IMR-90 (cell line): ENCODE measurements around the gene SBNO1. TPM values are rescaled to one million over a fixed set of nuclear protein-coding genes. Genes with fewer than 3 reads are reported as not detected.
"Not testable (repeated sequence)": the region's sequence is repeated elsewhere in the genome, so short reads cannot be mapped to it uniquely, and the experiment has no call there.

Source experiments
- ATAC-seq: fragments of 200-7000 bp; cut with Tn5 transposase; 2 replicates; pipeline ENCODE4 v1.9.1; 2020; ENCODE audit warnings: low read depth, mild to moderate bottlenecking, moderate library complexity
- BruUV-seq: library from RNA; stranded (reverse); fragments of 400-500 nt; replicated peaks from 2 replicates; lab custom pipeline; 2021; lab: Mats Ljungman, UMichigan
- CTCF ChIA-PET: fragments of 300-600 bp; formaldehyde crosslinking; extraction: SDS; loops from one replicate; lab custom pipeline; 2021; ENCODE audit warnings: antibody characterized with exemption; lab: Yijun Ruan, JAX
- POLR2A ChIA-PET: fragments of 300-600 bp; sonication (Branson Sonifier 250); formaldehyde crosslinking; loops from one replicate; lab custom pipeline; 2022; ENCODE audit warnings: antibody characterized with exemption; ENCODE audit not compliant: unreplicated experiment; lab: Charles Lee
- DNase-seq: peaks from one replicate; pipeline ENCODE4 v3.0.0; 2013
- H2AFZ ChIP-seq: replicated peaks from 2 replicates; pipeline ENCODE3; 2013; ENCODE audit warnings: low read length, mild to moderate bottlenecking; ENCODE audit not compliant: poor library complexity
- H2AK5ac ChIP-seq: 2 replicates; pipeline ENCODE4 v1.6.1; 2013; ENCODE audit warnings: low read depth, low read length, inconsistent platforms
- H2AK9ac ChIP-seq: replicated peaks from 2 replicates; pipeline ENCODE3; 2013; ENCODE audit warnings: mild to moderate bottlenecking, low read depth, low read length, moderate library complexity; ENCODE audit not compliant: poor library complexity
- H2BK120ac ChIP-seq: 2 replicates; pipeline ENCODE4 v1.6.1; 2013; ENCODE audit warnings: low read depth, low read length, inconsistent platforms
- H2BK15ac ChIP-seq: 3 replicates; pipeline ENCODE4 v1.6.1; 2013; ENCODE audit warnings: low read depth, low read length, inconsistent platforms
- H2BK20ac ChIP-seq: 2 replicates; pipeline ENCODE4 v1.6.1; 2013; ENCODE audit warnings: low read depth, mild to moderate bottlenecking, inconsistent platforms, low read length, moderate library complexity
- H2BK5ac ChIP-seq: 2 replicates; pipeline ENCODE4 v1.6.1; 2013; ENCODE audit warnings: mild to moderate bottlenecking, low read depth, low read length, inconsistent platforms; ENCODE audit not compliant: poor library complexity, severe bottlenecking
- H3K14ac ChIP-seq: replicated peaks from 2 replicates; pipeline ENCODE4 v1.6.1; 2013; ENCODE audit warnings: low read depth, low read length, inconsistent platforms
- H3K18ac ChIP-seq: 2 replicates; pipeline ENCODE4 v1.6.1; 2013; ENCODE audit warnings: low read depth, low read length, control low read depth
- H3K23ac ChIP-seq: 2 replicates; pipeline ENCODE4 v1.6.1; 2013; ENCODE audit warnings: low read depth, low read length, inconsistent platforms
- H3K27ac ChIP-seq: 2 replicates; pipeline ENCODE4 v1.5.1; 2013; ENCODE audit warnings: mild to moderate bottlenecking, control low read depth, low read length; ENCODE audit not compliant: insufficient read depth
- H3K27me3 ChIP-seq: 2 replicates; pipeline ENCODE4 v1.6.1; 2013; ENCODE audit warnings: low read length; ENCODE audit not compliant: control insufficient read depth, insufficient read depth
- H3K36me3 ChIP-seq: 2 replicates; pipeline ENCODE4 v1.6.1; 2013; ENCODE audit warnings: low read length, mixed read lengths; ENCODE audit not compliant: control insufficient read depth, insufficient read depth
- H3K4ac ChIP-seq: 2 replicates; pipeline ENCODE4 v1.6.1; 2013; ENCODE audit warnings: low read depth, low read length, inconsistent platforms
- H3K4me1 ChIP-seq: 2 replicates; pipeline ENCODE4 v1.6.1; 2013; ENCODE audit warnings: low read length, mixed read lengths; ENCODE audit not compliant: control insufficient read depth, insufficient read depth
- H3K4me2 ChIP-seq: 2 replicates; pipeline ENCODE4 v1.6.1; 2013; ENCODE audit warnings: low read depth, mild to moderate bottlenecking, control low read depth, low read length, moderate library complexity
- H3K4me3 ChIP-seq: 2 replicates; pipeline ENCODE4 v1.5.1; 2013; ENCODE audit warnings: low read depth, mild to moderate bottlenecking, control low read depth, low read length, moderate library complexity; ENCODE audit not compliant: insufficient read depth
- H3K56ac ChIP-seq: 2 replicates; pipeline ENCODE4 v1.6.1; 2013; ENCODE audit warnings: low read length, inconsistent platforms; ENCODE audit not compliant: insufficient read depth; ENCODE audit errors: extremely low read depth
- H3K79me1 ChIP-seq, 2 experiments: 2 replicates each; pipeline ENCODE4 v1.6.1; 2013; ENCODE audit warnings: low read length in 2 of 2, inconsistent platforms in 1 of 2, low read depth in 1 of 2
- H3K9ac ChIP-seq: 2 replicates; pipeline ENCODE4 v1.6.1; 2013; ENCODE audit warnings: low read depth, low read length, control low read depth
- H3K9me1 ChIP-seq: 2 replicates; pipeline ENCODE4 v1.6.1; 2013; ENCODE audit warnings: low read length, inconsistent platforms; ENCODE audit not compliant: insufficient read depth
- H3K9me3 ChIP-seq: 2 replicates; pipeline ENCODE4 v1.6.1; 2013; ENCODE audit warnings: low read length; ENCODE audit not compliant: control insufficient read depth, insufficient read depth
- H4K20me1 ChIP-seq: 2 replicates; pipeline ENCODE4 v1.6.1; 2013; ENCODE audit warnings: low read length, inconsistent platforms; ENCODE audit not compliant: insufficient read depth
- H4K5ac ChIP-seq: 2 replicates; pipeline ENCODE4 v1.6.1; 2013; ENCODE audit warnings: mild to moderate bottlenecking, low read depth, low read length, control low read depth
- H4K8ac ChIP-seq, 2 experiments: 2 replicates each; pipeline ENCODE4 v1.6.1; 2013; ENCODE audit warnings: low read depth in 2 of 2, low read length in 2 of 2, control low read depth in 1 of 2, inconsistent platforms in 1 of 2
- H4K91ac ChIP-seq: 2 replicates; pipeline ENCODE4 v1.6.1; 2013; ENCODE audit warnings: low read depth, low read length, inconsistent platforms; ENCODE audit not compliant: insufficient read depth
- SMC3 ChIP-seq: fragments of 150-350 bp; IDR thresholded peaks from 2 replicates; pipeline ENCODE4 v1.6.1; 2016; ENCODE audit warnings: low read depth, mild to moderate bottlenecking, antibody characterized with exemption, low read length, moderate library complexity
- WGBS, 2 experiments: methylation state at CpG; one replicate each; pipeline versions ENCODE4 v1.1.5 to v1.1.7; 2013; ENCODE audit warnings: missing lambda C conversion rate in 2 of 2; ENCODE audit not compliant: insufficient read length in 1 of 2; ENCODE audit errors: extremely low coverage in 2 of 2; 5-methylcytosine and 5-hydroxymethylcytosine counted together
- dilution Hi-C: fragments of 300-500 bp; cut with HindIII; formaldehyde crosslinking; loops from one replicate; pipeline ENCODE4 v1.14.3; 2018; ENCODE audit warnings: low sequenced_read_pairs; ENCODE audit not compliant: unreplicated experiment
- in situ Hi-C: fragments of 300-500 bp; cut with MboI; formaldehyde crosslinking; loops from 3 replicates; pipeline ENCODE4 v1.14.3; 2019; ENCODE audit warnings: low sequenced_read_pairs, inconsistent platforms, mixed read lengths
- intact Hi-C: fragments of 100-400 bp; cut with micrococcal nuclease; formaldehyde crosslinking; loops from 2 replicates; pipeline ENCODE4 v1.10.0; 2022
- polyA plus RNA-seq, 3 experiments: library from polyadenylated mRNA; depleted of rRNA; stranded (reverse); fragments of >200 nt; gene quantifications; 2 replicates each; pipeline ENCODE4 v1.2.3, GENCODE V29; 2012; ENCODE audit warnings: low replicate concordance in 1 of 3
- total RNA-seq: library from RNA; depleted of rRNA; stranded (reverse); fragments of >200 nt; gene quantifications from 2 replicates; pipeline ENCODE4 v1.2.3, GENCODE V29; 2012

SBNO1 gene
- total and polyA plus RNA-seq, 2 of the 4 experiments (the other 2 are of a cell fraction): 5.3 to 24.9 TPM

- H3K9me3 ChIP-seq: no peaks in the 10 kb centered on the region
- no peaks in the 10 kb centered on the region for H3K9me1 ChIP-seq
- H2BK15ac ChIP-seq: no peak overlapping the region
- peaks cover 4% of the 10 kb centered on the region; the same call in 1 of the 2 replicates for H4K20me1 ChIP-seq
- H2BK20ac ChIP-seq: no peak overlapping the region
- H3K4ac ChIP-seq: no peak overlapping the region
- H2AFZ ChIP-seq: no peak overlapping the region
- H3K79me1 ChIP-seq: no peaks in the 10 kb centered on the region
- H4K8ac ChIP-seq: no peak overlapping the region
- TF ChIP-seq SMC3: no peak
- no peak overlapping the region for H2BK120ac ChIP-seq
- in situ Hi-C loops: no loop called here
- no peak overlapping the region for H3K56ac ChIP-seq
- dilution Hi-C loops: no loop called here
- ChIA-PET POLR2A (no interaction called here), CTCF (interaction anchor here (0.7 kb wide), 1 partner anchor 44 kb away, joined by 7 read pairs; no protein-coding TSS in a partner anchor)
- no peaks in the 10 kb centered on the region for H3K36me3 ChIP-seq
- H3K4me3 ChIP-seq: no peak overlapping the region
- H3K4me1 ChIP-seq: no peaks in the 10 kb centered on the region
- no peak for DNase-seq
- no peak for ATAC-seq
- no peak overlapping the region for H3K9ac ChIP-seq
- H3K4me2 ChIP-seq: no peak overlapping the region
- no peak overlapping the region for H4K5ac ChIP-seq
- no peak overlapping the region for H3K18ac ChIP-seq
- no peak overlapping the region for H2BK5ac ChIP-seq
- no peak overlapping the region for H2AK9ac ChIP-seq
- intact Hi-C loops: no loop called here
- no peak overlapping the region for H4K91ac ChIP-seq
- H2AK5ac ChIP-seq: no peak overlapping the region
- no peak overlapping the region for H3K27ac ChIP-seq
- no TSS peak for BruUV-seq
- H3K23ac ChIP-seq: no peak overlapping the region
- H3K14ac ChIP-seq: no peak overlapping the region
- no peaks in the 10 kb centered on the region for H3K27me3 ChIP-seq
- no CpG with 5 or more reads among the region's 5 CpGs for WGBS, 2 experiments
Measured at GRCh38 chr12:123369229-123369628, 4.6 kb upstream of the SBNO1 start.

GRCh38 chr12:123368431-123368830 lies 3.8 kb upstream of the SBNO1 start:
- H3K27me3 ChIP-seq, dilution Hi-C loops, H3K56ac ChIP-seq, H2AK9ac ChIP-seq, H3K79me1 ChIP-seq, H3K4ac ChIP-seq, H3K9me1 ChIP-seq, H2BK5ac ChIP-seq, ATAC-seq, H2AFZ ChIP-seq, H2BK20ac ChIP-seq, H3K4me2 ChIP-seq, H3K9ac ChIP-seq, H3K4me1 ChIP-seq, DNase-seq, BruUV-seq, H2BK120ac ChIP-seq, H3K27ac ChIP-seq, intact Hi-C loops, H4K8ac ChIP-seq, H3K14ac ChIP-seq, H3K18ac ChIP-seq, H3K9me3 ChIP-seq, CTCF ChIA-PET, H2BK15ac ChIP-seq, in situ Hi-C loops, H4K91ac ChIP-seq, H3K23ac ChIP-seq, H3K4me3 ChIP-seq, H3K36me3 ChIP-seq, H2AK5ac ChIP-seq, POLR2A ChIA-PET, H4K5ac ChIP-seq: not testable (repeated sequence)
- WGBS, 2 experiments: no CpG with 5 or more reads among the region's 7 CpGs
- peaks cover 12% of the 10 kb centered on the region for H4K20me1 ChIP-seq
